SH-SY5Y (cell line): ENCODE results near the gene WRAP53.

ENCODE experiments used
- GATA2 ChIP-seq: IDR thresholded peaks from 2 replicates; pipeline ENCODE4 v1.6.1; 2011; ENCODE audit warnings: mild to moderate bottlenecking, low read depth, low read length
- GATA3 ChIP-seq: IDR thresholded peaks from 2 replicates; pipeline ENCODE4 v1.6.1; 2011; ENCODE audit warnings: low read depth, mild to moderate bottlenecking, low read length, moderate library complexity

- TF ChIP-seq GATA2 = no peak
- TF ChIP-seq GATA3 = no peak
Measured at GRCh38 chr17:7715936-7716886, 27.9 kb downstream of the WRAP53 start.
